Fibroblast of upper back skin (primary cell): ENCODE measurements around the gene ADK.

Experiments used
- DNase-seq: peaks from one replicate; pipeline ENCODE4 v3.0.0-alpha.2; 2013

ADK gene

GRCh38 chr10:74634995-74635536 lies 484.0 kb downstream of the ADK start:
- DNase-seq = no peak

- DNase-seq = no peak
Observed at GRCh38 chr10:74635655-74636054, 484.6 kb downstream of the ADK start.

GRCh38 chr10:74637685-74638084 lies 486.7 kb downstream of the ADK start:
- no peak for DNase-seq

- peak; percentile 26 for DNase-seq
Observed at GRCh38 chr10:74640134-74640921, 489.3 kb downstream of the ADK start.

DNA sequence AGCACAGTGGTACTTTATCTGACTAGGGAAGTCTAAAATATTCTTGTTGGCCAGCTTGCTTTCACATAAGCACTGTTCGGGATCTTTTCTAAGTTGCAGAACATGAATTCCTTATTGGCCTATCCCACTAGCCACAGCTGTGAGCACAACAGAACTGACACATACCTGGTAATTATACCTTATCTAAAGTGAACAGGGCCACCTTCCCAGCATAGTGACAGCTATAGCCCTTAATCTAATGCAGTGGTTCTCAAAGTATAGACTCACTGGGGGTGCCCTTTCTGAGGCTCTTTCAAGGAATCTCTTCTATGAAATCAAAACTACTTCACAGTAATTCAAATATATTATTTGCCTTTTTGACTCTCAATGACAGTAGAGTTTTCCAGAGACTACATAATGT lies 490.6 kb downstream of the ADK start:
- DNase-seq = no peak

DNA sequence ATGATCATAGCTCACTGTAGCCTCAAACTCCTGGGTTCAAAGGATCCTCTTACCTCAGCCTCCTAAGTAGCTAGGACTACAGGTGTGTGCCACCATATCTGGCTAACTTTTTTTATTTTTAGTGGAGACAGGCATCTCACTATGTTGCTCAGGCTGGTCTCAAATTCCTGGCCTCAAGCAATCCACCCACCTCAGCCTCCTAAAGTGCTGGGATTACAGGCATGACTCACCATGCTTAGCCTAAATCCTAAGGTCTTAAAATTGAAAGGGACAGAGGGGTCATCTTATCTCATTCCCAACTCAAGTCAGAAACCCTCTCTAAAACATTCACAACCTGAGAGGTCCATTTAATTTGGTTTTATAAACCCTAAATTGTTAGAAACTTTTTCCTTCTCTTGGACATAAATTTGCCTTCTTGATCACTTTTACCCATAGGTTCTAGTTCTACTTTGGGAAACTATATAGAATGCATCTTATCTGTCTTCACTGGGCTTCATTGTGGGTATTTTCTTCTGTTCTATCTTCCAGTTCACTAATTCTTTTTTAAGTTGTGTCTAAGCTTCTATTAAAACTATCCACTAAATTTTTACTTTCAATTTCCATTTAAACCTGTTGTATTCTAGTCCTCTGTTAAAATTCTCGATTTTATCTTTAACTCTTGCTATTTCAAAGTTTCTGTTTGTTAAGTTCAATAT lies 492.0 kb downstream of the ADK start:
- DNase-seq = no peak

- no peak for DNase-seq
Observed at GRCh38 chr10:74643596-74643975, 492.6 kb downstream of the ADK start.

- DNase-seq = no peak
Observed at GRCh38 chr10:74644738-74645137, 493.7 kb downstream of the ADK start.

- no peak for DNase-seq
Observed at GRCh38 chr10:74645692-74646091, 494.7 kb downstream of the ADK start.

- no peak for DNase-seq
Observed at GRCh38 chr10:74650613-74651012, 499.6 kb downstream of the ADK start.

DNA sequence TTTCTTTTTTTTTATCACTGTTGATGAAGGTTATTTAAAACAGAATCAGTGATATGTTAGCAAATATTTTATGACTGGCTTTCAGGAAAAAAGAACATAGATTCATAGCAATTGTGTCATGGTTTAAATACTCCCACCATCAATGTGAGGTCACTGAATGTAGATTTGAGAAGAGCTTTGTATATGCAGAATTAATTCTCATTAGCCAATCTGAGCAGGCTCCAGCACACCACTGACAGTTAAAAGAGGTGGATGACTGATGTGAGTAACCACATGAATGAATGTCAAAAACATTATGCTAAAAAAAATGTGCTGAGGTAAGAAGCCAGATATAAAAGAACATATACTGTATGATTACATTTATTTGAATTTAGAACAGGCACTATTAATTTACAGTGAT lies 500.5 kb downstream of the ADK start:
- DNase-seq = peak; percentile 4

- DNase-seq = no peak
Observed at GRCh38 chr10:74652664-74653063, 501.6 kb downstream of the ADK start.

DNA sequence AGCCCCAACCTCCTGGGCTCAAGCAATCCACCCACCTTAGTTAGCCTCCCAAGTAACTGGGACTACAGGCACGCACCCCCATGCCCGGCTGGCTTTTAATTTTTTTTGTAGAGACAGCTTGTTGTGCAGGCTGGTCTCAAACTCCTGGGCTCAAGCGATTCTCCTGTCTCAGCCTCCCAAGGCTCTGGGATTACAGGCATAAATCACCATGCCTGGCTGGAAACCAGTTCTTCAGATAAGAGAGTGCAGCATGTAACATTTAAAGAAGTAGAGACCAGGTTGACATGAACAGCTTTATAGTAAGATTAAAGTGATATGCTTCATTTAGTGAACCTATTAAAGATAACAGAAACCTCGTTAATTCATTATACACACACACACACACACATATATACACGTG lies 507.5 kb downstream of the ADK start:
- DNase-seq = no peak

GRCh38 chr10:74662635-74663034 lies 511.6 kb downstream of the ADK start:
- no peak for DNase-seq

DNA sequence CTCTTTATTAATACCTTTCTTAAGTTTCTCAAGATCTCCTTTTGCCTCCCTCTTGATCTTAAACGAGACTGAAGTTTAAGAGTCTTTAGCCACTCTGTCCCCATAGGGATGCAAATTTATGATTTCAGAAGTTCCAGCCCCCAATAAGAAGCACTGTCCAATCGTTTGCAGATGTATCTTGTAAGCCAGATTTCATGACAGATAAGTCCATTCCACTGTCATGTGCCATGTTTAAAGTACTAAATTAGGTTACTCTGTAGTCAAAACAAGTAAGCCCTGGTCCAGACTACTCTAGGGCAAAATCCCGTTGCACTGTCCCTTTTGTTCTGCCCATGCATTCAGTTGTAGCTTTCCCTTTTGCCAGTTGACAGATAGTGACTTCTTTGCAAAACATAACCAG lies 518.2 kb downstream of the ADK start:
- no peak for DNase-seq

GRCh38 chr10:74671716-74672115 lies 520.7 kb downstream of the ADK start:
- DNase-seq = no peak

DNA sequence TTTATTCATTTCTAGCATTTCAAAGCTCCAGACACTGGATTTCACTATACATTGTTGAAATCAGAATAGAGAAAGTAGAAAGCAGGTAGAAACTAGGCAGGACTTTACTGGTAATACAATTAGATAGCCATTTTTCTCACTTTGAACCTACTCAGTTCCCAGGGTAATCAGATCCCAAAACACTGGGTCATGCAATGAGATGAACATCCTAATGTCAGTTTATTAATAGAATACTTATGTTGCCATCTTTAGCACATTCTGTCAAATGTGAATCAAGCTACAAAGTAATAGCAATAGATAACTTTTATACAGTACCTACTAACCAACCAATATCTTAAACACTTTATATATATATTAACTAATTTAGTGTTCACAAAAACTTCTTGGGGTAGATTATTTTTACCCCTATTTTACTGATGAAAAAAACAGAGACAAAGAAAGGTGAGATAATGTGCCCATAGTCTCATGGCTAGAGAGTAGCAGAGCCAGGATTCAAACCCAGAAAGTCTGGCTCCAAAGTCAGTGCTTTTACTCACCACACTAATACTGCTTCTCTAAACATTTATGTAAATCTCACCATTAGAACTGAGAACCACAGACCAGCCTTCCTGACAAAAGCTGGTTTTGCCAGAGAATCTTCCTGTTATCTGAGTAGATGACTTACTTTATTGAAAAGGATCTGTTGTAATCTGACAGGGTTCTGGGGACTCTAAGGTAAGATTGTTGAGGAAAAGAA lies 521.6 kb downstream of the ADK start:
- no peak for DNase-seq

DNA sequence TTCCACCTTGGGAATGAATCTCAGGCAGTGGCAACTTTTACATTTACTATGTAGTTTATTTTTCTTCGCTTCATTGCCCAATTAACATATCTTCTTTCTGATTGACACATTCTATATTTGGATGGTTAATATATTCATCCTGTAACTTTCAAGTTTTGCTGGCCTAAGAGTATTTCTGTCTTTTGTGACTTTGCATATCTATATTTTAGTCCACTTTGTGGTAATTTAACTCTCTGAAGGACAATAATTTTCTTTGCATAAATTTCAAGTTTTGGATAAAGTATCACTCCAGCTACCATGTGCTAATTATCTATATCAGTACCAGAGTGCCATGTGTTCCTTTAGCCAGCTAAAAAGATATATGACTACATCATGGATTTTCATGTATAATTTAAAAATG lies 523.9 kb downstream of the ADK start:
- DNase-seq = no peak

DNA sequence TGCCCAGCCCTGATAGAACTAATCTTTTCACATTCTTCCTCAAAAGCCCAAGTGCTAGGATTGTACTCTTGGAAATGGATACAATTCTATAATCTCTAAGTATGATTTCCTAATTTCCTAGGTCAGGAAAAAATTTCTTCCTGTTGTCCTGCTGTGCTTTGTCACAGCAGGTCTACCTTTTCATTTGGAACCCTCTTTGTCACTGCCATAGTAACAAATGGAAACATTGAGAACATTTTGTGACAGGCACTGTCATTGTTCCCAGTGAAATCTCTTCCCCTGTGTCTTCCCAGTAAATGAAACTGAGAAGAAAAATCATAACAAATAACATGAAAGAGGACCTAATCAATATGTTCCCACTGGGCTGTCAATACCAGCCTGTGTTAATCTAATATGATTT lies 524.5 kb downstream of the ADK start:
- no peak for DNase-seq

- DNase-seq = no peak
Observed at GRCh38 chr10:74677951-74678350, 526.9 kb downstream of the ADK start.

- no peak for DNase-seq
Observed at GRCh38 chr10:74681917-74682627, 531.1 kb downstream of the ADK start.

DNA sequence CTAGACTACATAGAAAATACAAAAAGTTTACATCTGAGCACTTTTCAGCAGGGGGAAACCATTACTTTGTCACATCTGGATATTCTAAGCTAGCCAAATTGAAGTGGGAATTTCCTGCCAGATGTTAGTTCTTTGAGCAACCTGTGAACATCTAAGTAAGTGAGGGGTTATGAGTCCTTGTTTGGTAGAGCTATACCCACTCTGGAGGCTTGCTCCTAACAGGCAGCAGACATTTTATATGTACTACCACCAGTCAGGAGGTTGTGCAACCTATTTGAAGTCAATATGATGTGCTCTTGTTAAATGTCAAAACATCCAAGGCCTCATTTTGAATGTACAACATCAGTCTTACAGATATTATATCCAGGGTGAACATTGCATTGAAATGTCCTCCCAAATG lies 532.0 kb downstream of the ADK start:
- DNase-seq = no peak
